HG03342 (cell line): ENCODE results near the gene EXOC1L.
"Not testable (repeated sequence)": the region's sequence is repeated elsewhere in the genome, so short reads cannot be mapped to it uniquely, and the experiment has no call there.

ENCODE experiments used
- ATAC-seq: cut with Tn5 transposase; IDR thresholded peaks from one replicate; pipeline ENCODE4 v1.9.1; 2021; ENCODE audit warnings: mild to moderate bottlenecking, moderate library complexity; ENCODE audit not compliant: unreplicated experiment

EXOC1L gene

DNA sequence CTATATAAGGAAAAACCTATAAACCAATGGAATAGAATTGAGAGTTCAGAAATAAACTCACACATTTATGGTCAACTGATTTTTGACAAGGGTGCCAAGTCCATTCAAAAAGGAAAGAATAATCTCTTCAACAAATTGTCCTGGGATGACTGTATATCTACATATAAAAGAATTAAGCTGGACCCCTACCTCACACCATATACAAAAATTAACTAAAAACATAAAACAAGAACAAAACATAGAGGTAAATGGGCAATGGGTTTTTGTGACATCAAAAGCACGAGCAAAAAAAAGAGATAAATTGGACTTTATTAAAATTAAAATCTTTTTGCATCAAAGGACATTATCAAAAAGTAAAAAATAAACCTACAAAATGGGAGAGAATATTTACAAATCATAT lies 18.3 kb downstream of the EXOC1L start:
- ATAC-seq = no peak

DNA sequence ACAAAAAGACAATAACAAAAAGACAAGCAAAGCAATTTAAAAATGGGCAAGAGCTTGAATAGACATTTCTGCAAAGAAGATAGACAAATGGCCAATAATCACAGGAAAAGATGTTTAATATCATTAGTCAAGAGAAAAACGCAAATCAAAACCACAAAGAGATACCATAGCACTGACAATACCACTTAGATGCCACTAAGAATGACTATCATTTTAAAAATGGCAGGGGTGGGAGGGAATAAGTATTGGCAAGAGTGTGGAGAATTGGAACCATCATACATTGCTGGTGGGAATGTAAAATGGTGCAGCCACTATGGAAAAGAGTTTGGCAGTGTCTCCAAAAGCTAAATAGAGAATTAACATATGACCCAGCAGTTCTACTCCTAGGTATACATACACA lies 18.8 kb downstream of the EXOC1L start:
- no peak for ATAC-seq

DNA sequence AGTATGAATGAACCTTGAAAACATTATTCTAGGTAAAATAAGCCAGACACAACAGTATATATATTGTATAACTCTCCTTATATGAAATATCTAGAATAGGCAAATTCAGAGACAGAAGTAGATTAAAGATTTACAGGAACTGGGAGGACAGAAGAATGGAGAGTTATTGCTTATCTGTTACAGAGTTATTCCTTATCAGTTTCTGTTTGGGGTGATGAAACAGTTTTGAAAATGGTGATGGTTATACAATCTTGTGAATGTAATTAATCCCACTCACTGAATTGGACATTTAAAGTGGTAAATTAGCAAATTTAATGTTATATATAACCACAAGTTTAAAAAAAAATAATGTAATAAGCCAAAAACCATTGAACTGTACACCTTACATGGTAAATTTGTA lies 19.4 kb downstream of the EXOC1L start:
- no peak for ATAC-seq

DNA sequence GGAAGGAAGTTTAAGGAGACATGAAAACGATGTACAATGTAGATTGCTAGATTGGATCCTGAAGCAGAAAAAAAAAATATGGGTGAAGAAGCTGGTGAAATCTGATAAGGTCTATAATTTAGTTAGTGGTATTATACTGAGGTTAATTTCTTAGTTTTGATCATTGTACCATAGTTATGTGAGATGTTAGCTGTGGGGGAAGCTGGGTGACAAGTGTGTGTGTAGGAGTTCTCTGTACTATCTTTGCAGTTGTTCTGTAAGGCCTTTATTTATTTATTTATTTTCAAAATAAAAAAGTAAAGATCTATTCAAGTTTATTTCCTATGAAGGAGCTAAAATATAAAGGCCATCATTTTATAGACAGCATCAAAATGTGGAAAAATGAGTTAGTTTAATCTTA lies 21.4 kb downstream of the EXOC1L start:
- no peak for ATAC-seq

DNA sequence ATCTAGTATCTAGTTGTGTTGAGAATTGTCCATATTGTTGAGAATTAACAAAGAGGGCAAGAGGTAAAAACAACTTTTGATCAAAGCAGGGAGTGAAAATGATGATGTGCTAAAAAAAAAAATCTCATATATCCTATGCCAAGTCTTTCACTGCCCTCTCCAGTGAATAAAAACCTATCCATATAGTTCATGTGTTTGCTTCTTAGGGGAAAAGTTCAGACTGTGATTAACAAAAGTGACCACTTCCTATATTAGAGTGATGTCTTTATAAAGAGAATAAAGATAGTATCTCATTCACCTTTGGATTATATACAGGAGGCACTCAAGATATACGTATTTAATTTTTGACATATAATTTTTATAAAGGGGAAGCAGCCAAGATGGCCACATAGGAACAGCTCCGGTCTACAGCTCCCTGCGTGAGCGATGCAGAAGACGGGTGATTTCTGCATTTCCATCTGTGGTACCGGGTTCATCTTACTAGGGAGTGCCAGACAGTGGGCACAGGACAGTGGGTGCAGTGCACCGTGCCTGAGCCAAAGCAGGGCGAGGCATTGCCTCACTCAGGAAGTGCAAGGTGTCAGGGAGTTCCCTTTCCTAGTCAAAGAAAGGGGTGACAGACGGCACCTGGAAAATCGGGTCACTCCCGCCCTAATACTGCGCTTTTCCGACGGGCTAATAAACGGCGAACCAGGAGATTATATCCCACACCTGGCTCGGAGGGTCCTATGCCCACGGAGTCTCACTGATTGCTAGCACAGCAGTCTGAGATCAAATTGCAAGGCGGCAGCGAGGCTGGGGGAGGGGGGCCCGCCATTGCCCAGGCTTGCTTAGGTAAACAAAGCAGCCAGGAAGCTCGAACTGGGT lies 22.0 kb downstream of the EXOC1L start:
- not testable (repeated sequence) for ATAC-seq

DNA sequence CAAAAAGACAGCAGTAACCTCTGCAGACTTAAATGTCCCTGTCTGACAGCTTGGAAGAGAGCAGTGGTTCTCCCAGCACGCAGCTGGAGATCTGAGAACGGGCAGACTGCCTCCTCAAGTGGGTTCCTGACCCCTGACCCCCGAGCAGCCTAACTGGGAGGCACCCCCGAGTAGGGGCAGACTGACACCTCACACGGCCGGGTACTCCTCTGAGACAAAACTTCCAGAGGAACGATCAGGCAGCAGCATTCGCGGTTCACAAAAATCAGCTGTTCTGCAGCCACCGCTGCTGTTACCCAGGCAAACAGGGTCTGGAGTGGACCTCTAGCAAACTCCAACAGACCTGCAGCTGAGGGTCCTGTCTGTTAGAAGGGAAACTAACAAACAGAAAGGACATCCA lies 22.7 kb downstream of the EXOC1L start:
- not testable (repeated sequence) for ATAC-seq

DNA sequence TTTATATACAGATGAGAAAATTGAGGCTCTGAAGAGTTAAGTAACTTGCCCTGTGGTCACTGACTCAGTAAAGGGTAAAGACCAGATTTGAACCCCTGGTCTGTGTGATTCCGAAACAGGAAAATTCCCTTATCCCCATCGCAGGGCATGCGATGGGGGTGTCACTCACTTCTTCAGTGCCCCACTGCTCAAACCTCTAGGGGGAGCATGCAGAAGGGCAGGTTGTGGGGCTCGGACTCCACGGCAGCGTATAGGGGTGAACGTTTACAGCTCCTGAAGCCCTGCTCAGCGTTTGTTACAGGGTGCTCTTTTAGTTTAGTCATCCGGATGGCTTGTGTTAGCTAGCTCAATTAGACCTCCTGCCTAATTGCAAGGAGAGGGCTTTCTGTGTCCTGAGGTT lies 30.1 kb downstream of the EXOC1L start:
- ATAC-seq = no peak

DNA sequence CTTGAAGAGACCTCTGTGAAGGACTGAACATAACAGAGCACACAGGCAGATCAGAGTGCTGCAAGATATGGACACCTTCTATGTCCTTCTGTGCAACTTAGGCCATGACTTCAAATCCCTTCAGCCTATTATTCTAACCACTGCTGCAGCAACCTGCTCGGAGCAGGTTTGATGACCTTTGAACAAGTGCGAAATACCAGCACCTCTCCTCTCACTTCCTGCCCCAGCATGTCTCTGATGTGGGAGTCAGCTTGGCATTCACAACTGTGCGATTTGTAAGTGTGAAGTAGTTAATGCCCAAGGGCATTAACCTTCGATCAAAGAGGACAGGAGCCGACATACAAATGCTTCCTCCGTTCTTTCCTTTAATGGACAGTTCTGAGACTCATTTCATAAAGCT lies 32.3 kb downstream of the EXOC1L start:
- ATAC-seq = no peak

DNA sequence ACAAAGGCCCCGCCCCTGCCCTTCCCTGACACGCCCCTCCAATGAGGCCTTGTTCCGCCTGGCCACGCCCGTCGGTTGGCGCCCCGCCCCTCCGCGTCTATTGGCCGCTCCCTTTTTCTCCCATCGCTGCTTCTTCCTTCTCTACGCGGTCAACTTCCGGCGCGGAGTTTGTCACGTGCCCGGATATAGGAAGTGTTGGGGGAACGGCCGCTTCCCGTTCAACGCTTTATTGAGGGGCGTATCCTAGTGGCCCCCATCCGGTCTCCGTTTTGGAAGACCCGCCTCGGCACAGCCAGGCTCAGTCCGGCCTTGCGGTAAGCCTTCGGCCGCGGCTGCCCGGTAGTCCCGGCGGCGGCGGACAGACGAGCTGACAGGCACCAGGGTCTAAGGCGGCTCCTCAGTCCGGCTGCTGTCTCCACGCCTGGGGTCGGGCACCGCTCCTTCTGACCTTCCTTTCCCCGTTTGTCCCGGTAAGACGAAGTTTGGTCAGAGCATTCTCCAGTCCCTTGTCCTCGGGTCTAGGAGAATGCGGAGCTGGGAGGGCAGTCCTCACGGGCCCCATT lies 34.0 kb downstream of the EXOC1L start, which contains the start of gene EXOC1:
TSS of gene EXOC1 (plus strand) at position 165 of the 563 bp plus-strand sequence. CDS start 4,676 bp downstream, outside the sequence.
- ATAC-seq = peak; percentile 99

DNA sequence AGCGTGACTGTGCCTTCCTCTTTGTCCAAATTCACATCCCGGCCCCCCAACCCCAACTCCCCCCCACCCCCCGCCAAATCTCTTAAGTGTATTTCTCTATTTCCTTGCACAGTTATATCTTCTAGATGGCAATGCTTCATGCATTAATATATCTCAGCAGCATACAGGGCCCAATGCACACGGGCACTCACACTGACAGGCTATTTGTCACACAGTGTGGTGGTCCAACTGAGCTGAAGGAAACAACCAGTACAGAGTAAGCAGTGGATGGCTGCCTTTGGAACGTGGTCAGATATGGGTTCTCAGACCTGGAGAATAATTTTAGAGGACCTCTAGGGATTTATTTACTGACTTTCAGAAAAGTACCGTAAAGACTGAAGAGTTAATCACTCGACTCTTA lies 34.5 kb downstream of the EXOC1L start:
- no peak for ATAC-seq

DNA sequence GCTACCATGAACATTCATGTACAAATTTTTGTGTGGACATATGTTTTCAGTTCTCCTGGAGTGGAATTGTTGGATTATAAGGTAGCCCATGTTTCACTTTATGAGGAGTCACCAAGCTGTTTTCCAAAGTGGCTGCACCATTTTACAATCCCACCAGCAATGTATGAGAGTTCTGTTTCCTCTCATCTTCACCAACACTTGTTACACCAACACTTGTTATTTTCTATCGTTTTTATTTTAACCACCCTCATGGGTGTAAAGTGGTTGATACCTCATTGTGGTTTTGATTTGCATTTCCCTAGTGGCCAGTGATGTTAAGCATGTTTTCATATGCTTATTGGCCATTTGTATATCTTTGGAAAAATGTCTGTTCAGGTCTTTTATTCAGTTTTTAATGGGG lies 38.0 kb downstream of the EXOC1L start:
- ATAC-seq = no peak

DNA sequence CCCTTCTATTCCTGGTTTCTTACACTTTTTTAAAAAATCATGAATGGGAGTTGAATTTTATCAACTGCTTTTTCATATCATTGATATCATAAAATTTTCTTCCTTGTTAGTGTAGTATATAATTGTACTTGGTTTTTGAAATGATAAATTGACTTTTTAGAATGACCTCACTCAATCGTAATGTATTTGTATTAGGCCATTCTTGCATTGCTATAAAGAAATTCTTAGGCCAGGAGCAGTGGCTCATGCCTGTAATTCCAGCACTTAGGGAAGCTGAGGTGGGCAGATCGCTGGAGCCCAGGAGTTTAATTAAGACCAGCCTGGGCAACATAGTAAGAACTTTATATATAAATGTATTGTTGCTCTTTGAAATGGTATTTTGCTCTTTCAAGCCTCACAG lies 40.1 kb downstream of the EXOC1L start:
- no peak for ATAC-seq

DNA sequence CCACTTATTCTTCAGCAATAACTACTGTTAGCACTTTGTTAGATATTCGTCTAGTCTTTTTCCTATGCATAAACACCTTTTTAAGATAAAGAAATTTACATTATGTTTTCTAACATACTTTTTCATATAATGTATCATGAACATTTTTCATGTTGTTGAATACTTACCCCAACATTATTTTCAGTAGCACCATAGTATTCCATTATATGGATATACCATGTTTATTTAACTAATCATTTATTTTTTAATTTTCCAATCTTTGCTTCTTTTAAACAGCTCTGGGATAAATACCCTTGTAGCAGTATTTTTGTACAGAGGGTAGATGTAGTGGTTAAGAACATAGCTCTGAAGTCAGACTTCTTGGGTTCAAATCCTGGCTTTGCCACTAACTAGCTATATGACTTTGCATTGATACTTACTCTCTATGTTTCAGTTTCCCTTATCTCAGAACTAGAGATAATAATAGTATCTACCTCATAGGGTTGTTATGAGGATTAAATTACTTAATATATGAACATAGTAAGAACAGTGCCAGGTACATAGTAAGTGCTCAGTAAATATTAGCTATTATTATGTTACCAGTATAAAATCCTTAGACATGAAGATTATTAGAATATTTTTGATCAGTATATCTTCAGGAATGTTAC lies 45.1 kb downstream of the EXOC1L start:
- ATAC-seq = no peak

DNA sequence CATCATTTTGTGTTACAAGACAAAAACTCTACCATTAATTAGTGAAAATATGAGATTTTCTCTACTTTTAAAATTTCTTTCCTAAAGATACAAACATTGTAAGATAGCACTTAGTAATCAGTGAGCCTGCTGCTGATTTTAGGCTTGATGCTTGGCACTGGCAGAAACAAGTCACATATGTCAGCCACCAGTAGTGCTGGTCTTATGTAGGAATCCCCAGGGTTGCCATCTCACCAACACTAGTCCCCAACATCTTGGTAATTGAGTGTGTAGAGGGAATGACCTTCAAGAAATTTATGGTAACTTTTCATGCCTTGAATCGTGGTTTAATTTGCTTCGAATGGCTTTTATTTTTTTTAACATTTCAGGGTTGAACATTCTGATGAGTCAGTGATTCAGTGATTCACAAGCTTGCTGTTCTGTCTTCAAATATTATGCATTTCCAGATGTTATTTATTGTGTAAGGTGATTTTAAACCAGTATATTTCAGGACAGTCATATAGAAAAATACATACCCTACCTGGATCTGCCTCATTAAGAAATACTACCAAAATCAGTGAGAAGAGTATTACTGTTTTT lies 45.7 kb downstream of the EXOC1L start:
- ATAC-seq = no peak

DNA sequence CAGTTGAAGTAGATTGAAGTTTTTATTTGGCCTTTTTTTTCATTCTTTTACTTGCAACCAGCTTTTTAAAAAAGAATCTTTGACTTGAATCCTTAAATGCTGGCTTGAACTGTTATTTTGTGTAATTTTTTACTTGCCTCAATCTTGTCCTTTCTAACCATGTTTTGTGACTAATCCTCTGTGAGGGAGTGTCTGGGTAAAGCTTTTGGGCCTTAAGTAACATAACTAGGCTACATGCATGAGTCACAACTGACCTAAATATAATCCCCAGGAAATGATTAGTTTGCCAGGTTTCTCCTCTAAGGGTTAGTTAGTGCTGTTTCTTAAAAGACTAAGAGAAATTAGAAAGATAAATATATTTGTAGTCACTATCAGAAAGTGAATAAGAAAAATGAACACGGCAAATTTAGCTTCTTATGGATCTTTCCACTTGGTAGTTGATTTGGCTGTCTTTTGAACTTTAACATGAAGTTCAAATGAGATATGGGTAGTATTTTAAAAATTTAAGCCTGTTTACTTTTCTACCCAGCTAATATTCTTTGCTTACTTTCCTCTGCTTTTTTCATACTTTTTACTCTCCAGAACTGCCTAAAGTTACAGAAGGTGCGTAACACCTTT lies 46.8 kb downstream of the EXOC1L start:
- peak; percentile 75 for ATAC-seq

DNA sequence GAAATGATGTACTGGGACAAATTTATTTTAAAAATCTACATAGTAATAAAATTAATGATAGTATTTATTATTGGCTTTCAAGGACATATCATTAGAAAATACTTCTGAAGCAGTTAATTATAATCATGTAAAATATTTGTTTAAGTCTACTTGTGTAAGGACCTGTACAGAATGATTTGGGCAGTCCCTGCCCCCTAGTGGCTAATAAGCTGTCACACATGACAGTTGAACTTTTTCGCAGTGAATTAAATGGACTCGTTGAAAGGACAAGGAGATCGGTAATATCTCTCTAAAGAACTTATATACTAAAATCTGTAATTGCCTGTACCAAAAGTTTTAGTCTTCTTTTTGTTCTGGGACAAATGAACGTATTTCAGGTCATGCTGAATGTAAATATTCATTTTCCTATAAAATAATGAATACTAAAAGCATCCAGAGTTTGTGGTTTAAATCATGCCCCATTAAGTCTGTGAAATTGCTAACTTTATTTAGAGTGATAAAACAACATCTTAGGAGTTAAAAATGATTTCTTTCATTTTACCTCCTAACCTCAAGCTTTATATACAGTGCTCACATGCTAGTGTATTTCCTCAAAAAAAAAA lies 47.5 kb downstream of the EXOC1L start:
- ATAC-seq = peak; percentile 86

DNA sequence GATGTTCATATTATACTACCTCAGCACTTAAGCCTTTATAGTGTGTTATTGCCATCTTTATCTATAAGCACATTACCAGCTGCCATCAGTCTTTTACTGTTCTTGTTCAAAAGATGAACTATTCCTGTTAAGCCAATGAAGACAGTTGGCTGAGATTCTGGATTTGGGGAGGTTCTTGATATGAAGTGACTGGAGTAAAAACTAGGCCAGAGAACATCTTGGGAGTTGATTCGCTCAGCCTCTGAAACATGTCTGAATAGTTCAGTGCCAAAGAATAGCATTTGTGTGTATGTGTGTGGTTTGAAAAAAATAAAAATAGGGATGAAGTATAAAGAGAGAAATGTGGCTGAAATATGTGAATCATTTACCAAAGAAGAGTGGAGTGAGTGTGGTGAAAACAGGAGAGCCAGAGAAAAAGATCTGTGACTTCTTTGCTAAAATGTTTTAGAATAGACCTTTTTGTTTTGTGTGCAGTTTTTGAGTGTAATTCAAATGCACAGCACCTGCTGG lies 49.0 kb downstream of the EXOC1L start:
- no peak for ATAC-seq

DNA sequence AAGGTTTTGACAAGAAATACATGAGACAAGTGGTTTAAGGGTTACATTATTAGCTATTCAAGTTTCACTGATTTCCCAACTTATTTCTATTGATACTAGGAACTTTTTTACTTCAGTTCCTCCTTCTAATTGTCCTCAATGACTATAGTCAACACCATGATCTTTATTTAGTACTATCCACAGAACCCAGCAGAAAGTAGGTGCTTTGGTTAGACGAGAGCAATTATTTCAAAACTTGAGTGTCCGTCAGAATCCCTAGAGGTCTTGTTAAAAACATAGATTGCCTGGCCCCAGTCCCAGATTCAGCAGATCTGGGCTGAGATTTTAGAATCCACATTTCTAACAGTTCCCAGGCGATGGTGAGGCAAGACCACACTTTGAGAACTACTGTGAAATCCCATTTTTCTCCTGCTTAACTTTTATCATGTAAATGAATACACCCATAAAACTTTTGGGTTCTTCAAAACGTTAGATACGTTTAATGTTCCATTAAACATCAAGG lies 51.8 kb downstream of the EXOC1L start:
- no peak for ATAC-seq

DNA sequence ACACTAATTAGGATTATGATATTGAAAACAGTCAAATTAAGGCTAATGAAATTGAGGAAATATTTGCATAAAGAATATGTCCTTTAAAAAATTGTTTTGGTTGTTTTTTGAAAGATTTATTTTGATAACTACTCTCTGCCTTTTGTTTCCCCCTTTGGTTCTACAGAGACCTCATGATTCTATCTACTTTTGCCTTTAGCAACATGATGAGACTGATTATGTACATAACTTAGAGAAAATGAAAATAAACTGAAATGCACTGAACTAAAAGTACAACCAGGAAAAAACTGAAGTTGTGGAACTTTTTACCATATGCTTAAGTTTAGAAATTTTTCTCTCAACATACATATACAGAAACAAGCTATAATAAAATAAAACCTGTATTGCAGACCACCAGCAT lies 55.2 kb downstream of the EXOC1L start:
- ATAC-seq = no peak

DNA sequence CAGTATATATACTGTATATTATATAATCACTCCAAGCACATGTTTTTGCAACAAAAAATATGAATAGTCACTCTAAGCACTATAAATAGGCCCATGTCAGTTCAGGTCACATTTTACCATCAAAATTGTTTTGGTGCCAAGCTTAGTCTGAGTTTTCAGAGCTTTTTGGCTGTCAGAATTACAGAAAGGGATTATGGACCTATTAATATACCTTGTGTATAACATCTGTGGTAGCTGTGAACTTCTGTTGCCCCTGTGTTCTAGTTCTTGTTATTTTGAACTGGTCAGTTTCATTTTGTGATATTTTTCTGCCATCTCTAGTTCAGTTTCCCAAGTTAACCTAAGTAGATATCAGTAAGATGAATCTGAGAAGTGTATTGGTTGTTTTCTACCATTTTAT lies 56.8 kb downstream of the EXOC1L start:
- no peak for ATAC-seq
